BJ (cell line): ENCODE results near the gene DHX30. TPM values are rescaled to one million over a fixed set of nuclear protein-coding genes. Genes with fewer than 3 reads are reported as not detected.

Source experiments
- CTCF ChIA-PET: fragments of 350-600 bp; formaldehyde crosslinking; extraction: SDS; loops from one replicate; lab custom pipeline; 2021; ENCODE audit warnings: antibody characterized with exemption, inconsistent platforms; lab: Yijun Ruan, JAX
- POLR2A ChIA-PET: fragments of 300-600 bp; sonication (Branson Sonifier 250); formaldehyde crosslinking; extraction: SDS; loops from one replicate; lab custom pipeline; 2021; ENCODE audit warnings: antibody characterized with exemption; lab: Charles Lee
- DNase-seq: peaks from one replicate; pipeline ENCODE4 v3.0.0-alpha.2; 2011; ENCODE audit warnings: low read depth
- H3K27me3 ChIP-seq: 2 replicates; pipeline ENCODE4 v1.6.0; 2011; ENCODE audit warnings: low read length; ENCODE audit not compliant: control insufficient read depth, insufficient read depth
- H3K36me3 ChIP-seq: 2 replicates; pipeline ENCODE4 v1.5.1; 2011; ENCODE audit warnings: low read length; ENCODE audit not compliant: control insufficient read depth, insufficient read depth
- H3K4me3 ChIP-seq: 2 replicates; pipeline ENCODE4 v1.5.1; 2011; ENCODE audit warnings: low read depth, mild to moderate bottlenecking, control low read depth, low read length
- CTCF ChIP-seq: IDR thresholded peaks from 2 replicates; pipeline ENCODE4 v1.5.1; 2011; ENCODE audit warnings: low read depth, mild to moderate bottlenecking, control low read depth, inconsistent platforms, low read length, moderate library complexity; ENCODE audit not compliant: insufficient read depth
- polyA plus RNA-seq: library from polyadenylated mRNA; depleted of rRNA; stranded (reverse); fragments of >200 nt; gene quantifications from 2 replicates; pipeline ENCODE4 v1.2.3, GENCODE V29; 2011

The DHX30 gene
- polyA plus RNA-seq, 1 experiment = 53.4 TPM

- ChIA-PET CTCF (interaction anchor here (0.6 to 3.3 kb wide), 3 partner anchors 15 to 300 kb away, joined by 3 to 17 read pairs (median 6); no protein-coding TSS in a partner anchor), POLR2A (no interaction called here)
- Histone ChIP-seq H3K4me3 (no peak overlapping the region), H3K36me3 (peaks cover 63% of the 10 kb centered on the region), H3K27me3 (no peaks in the 10 kb centered on the region)
- DNase-seq = no peak
- no peak for TF ChIP-seq CTCF
These were observed 50.0 kb downstream of the DHX30 start for GRCh38 chr3:47852604-47853602.

- H3K27me3 ChIP-seq = no peaks in the 10 kb centered on the region
- no peak for DNase-seq
- no peak overlapping the region for H3K4me3 ChIP-seq
- CTCF ChIA-PET = interaction anchor here (1.0 to 2.3 kb wide), 2 partner anchors 16 to 135 kb away, joined by 4 to 6 read pairs; no protein-coding TSS in a partner anchor
- POLR2A ChIA-PET = no interaction called here
- H3K36me3 ChIP-seq = peaks cover 57% of the 10 kb centered on the region
- TF ChIP-seq CTCF = no peak
These were observed 51.3 kb downstream of the DHX30 start for GRCh38 chr3:47854267-47854666.

DNA sequence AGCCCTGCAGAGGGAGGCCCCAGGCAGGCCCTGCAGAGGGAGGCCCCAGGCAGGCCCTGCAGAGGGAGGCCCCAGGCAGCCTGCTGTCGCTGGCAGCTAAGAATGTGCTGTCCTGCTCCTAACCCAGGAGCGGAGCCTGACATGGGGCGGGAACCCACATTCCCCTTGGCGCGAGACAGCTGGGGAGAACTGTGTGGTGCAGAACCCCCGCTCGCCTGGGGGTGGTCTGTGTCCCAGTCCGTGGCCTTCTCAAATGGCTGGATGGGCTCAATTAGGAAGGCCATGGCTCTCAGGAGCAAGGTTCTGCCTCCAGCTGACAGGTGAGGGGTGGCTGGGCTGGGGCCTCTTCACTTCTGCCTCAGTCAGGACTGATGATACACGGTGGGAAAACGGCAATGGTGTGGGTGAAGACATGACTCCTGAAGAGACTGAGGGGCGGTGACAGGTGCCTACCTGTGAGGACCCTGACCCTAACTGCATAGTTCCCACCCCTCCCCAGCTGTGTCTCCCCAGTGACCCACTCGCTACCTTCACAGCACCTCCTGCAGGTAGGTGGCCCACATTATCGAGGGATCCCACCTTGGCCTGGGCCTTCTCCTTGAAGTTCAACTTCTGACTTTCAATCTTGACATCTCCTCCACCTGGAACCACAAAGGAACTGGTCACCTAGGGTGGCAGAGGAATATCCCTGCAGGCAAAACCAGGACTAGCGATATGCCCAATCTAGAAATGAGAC lies 52.0 kb downstream of the DHX30 start:
- DNase-seq = no peak
- POLR2A ChIA-PET = no interaction called here
- peaks cover 51% of the 10 kb centered on the region for H3K36me3 ChIP-seq
- H3K27me3 ChIP-seq = no peaks in the 10 kb centered on the region
- CTCF ChIA-PET = interaction anchor here (0.6 to 2.3 kb wide), 3 partner anchors 17 to 134 kb away, joined by 4 to 7 read pairs (median 6); no protein-coding TSS in a partner anchor
- TF ChIP-seq CTCF = no peak
- no peak overlapping the region for H3K4me3 ChIP-seq

DNA sequence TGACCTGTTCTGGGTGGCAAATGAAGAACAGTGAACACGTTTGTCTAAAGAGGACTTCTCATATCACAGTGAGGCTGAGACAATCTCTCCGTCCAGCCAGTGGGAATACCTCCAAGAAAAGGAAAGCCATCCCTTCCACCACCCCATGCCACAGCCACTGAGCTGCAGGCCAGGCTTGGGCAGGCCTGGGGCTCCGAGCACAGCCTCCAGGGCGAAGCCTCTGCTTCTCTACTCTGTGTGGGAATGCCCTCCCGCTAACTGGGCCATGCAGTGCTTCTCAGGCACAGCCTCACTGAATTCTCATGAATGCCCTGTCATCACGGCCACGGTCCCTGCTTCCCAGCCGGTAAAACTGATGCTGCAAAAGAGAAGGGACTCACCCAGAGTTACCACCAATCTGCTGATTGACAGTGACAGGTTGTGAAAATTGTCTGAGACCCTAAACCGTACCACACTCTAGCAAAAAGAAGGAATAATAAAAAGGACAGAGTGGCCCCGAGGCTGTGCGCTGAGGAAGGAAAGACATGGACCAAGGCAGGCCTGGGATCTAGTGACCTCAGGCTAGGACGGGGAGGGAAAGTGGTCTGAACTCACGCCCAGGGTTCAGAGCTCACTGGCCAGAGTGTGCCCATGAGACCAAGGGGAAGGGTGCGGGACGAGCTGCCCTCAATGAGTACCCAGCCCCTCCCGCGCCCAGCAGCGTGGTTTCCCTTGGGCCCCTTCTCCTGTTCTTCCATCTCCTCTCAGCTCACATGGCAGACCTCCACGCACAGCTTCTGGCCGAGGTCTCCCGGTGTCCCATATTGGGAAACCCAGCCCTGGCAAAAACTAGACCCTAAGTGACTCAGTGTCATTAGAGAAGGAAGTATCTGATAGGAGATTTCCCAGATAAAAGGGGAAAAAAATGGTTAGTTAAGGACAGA lies 52.8 kb downstream of the DHX30 start:
- Histone ChIP-seq H3K36me3 (peaks cover 48% of the 10 kb centered on the region), H3K27me3 (no peaks in the 10 kb centered on the region), H3K4me3 (no peak overlapping the region)
- ChIA-PET CTCF (interaction anchor here (0.6 kb wide), 1 partner anchor 13 kb away, joined by 3 read pairs; no protein-coding TSS in a partner anchor), POLR2A (no interaction called here)
- DNase-seq = no peak
- TF ChIP-seq CTCF = no peak
